GM21423 (cell line): Measurements from ENCODE around the gene SPATS2.
"Not testable (repeated sequence)": the region's sequence is repeated elsewhere in the genome, so short reads cannot be mapped to it uniquely, and the experiment has no call there.

Experiments
- ATAC-seq: cut with Tn5 transposase; IDR thresholded peaks from one replicate; pipeline ENCODE4 v1.9.1; 2021; ENCODE audit warnings: mild to moderate bottlenecking, moderate library complexity; ENCODE audit not compliant: unreplicated experiment

SPATS2 gene

GRCh38 chr12:49349266-49349665, 18.0 kb upstream of the SPATS2 start:
- ATAC-seq, result no peak

- no peak for ATAC-seq
Observed at GRCh38 chr12:49352351-49352750, 14.9 kb upstream of the SPATS2 start.

GRCh38 chr12:49355913-49356312, 11.3 kb upstream of the SPATS2 start:
- ATAC-seq, result no peak

- ATAC-seq, result no peak
Observed at GRCh38 chr12:49357103-49357678, 10.1 kb upstream of the SPATS2 start.

GRCh38 chr12:49358483-49359141, 8.7 kb upstream of the SPATS2 start:
- ATAC-seq, result peak; percentile 49

- ATAC-seq, result no peak
Observed at GRCh38 chr12:49359671-49360070, 7.6 kb upstream of the SPATS2 start.

GRCh38 chr12:49362077-49362476, 5.2 kb upstream of the SPATS2 start:
- ATAC-seq, result no peak

- ATAC-seq, result no peak
Observed at GRCh38 chr12:49364989-49365388, 2.3 kb upstream of the SPATS2 start.

- ATAC-seq, result no peak
Observed at GRCh38 chr12:49365542-49365941, 1.7 kb upstream of the SPATS2 start.

- ATAC-seq, result peak; percentile 5
Observed at GRCh38 chr12:49366096-49366651, 1.1 kb upstream of the SPATS2 start.

GRCh38 chr12:49366652-49367380, 446 bp upstream of the SPATS2 start:
- peak; percentile 61 for ATAC-seq

GRCh38 chr12:49368240-49368600, 958 bp downstream of the SPATS2 start:
- no peak for ATAC-seq

GRCh38 chr12:49369411-49370145, 2.3 kb downstream of the SPATS2 start:
- peak; percentile 46 for ATAC-seq

GRCh38 chr12:49370539-49370938, 3.3 kb downstream of the SPATS2 start:
- no peak for ATAC-seq

- peak; percentile 75 for ATAC-seq
Observed at GRCh38 chr12:49375406-49375805, 8.1 kb downstream of the SPATS2 start.

GRCh38 chr12:49377386-49377785, 10.1 kb downstream of the SPATS2 start:
- no peak for ATAC-seq

GRCh38 chr12:49380184-49380583, 12.9 kb downstream of the SPATS2 start:
- ATAC-seq, result not testable (repeated sequence)

- no peak for ATAC-seq
Observed at GRCh38 chr12:49388682-49389386, 21.6 kb downstream of the SPATS2 start.

- ATAC-seq, result no peak
Observed at GRCh38 chr12:49389387-49389703, 22.1 kb downstream of the SPATS2 start.

- no peak for ATAC-seq
Observed at GRCh38 chr12:49397000-49397399, 29.7 kb downstream of the SPATS2 start.

GRCh38 chr12:49400304-49400703, 33.0 kb downstream of the SPATS2 start:
- no peak for ATAC-seq
